Measurements from ENCODE around the gene ADAMTS17. TPM values are rescaled to one million over a fixed set of nuclear protein-coding genes. Genes with fewer than 3 reads are reported as not detected.

ADAMTS17 gene
- total and polyA plus RNA-seq, 2 experiments from 2014 or later, result 3.7 to 4.4 TPM

DNA sequence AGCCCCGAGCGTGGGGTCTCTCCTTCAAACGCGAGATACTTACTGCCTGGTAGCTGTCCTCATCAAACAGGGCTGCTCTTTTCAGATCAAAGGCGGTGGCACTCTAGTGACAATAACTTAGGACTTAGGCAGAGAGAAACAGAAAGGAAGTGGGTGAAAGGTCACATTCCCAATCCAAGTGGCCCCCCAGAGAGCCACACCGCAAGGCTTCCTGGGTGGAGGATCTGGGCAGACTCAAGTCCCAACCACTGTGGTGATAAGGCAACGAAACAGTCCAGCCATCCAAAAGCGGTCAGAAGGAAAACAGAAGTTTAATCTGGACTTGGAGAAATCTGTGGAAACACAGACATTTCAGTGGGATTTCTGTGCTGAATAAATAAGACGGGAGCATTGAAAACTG lies 227.2 kb downstream of the ADAMTS17 start:
- WGBS (ENCODE audit: low lambda C conversion rate, missing lambda C conversion rate), result 34% methylated on average over 9 of the region's 9 CpGs
- Histone ChIP-seq H3K79me2 (no peaks in the 10 kb centered on the region), H3K27ac (no peak overlapping the region), H3K9me3 (ENCODE audit: low read depth) (no peaks in the 10 kb centered on the region), H3K4me2 (peak overlapping the region; percentile 43), H3K4me1 (ENCODE audit: insufficient read depth) (peaks cover 17% of the 10 kb centered on the region), H3K36me3 (replicated peaks; ENCODE audit: insufficient read depth, low read depth) (no peaks in the 10 kb centered on the region), H3K4me3 (no peak overlapping the region), H2AFZ (no peak overlapping the region), H3K9me2 (replicated peaks; ENCODE audit: insufficient read depth) (no peaks in the 10 kb centered on the region), H3K27me3 (no peaks in the 10 kb centered on the region), H4K20me1 (ENCODE audit: insufficient read depth, poor library complexity, severe bottlenecking) (no peaks in the 10 kb centered on the region)
- no peak for TF ChIP-seq EZH2phosphoT487 (IDR thresholded peaks at IDR 0.05; ENCODE audit: low read depth, severe bottlenecking, unreplicated experiment)
- TF ChIP-seq EZH2 (IDR thresholded peaks at IDR 0.05; ENCODE audit: borderline replicate concordance), result no peak
- TF ChIP-seq, protein P1, sequence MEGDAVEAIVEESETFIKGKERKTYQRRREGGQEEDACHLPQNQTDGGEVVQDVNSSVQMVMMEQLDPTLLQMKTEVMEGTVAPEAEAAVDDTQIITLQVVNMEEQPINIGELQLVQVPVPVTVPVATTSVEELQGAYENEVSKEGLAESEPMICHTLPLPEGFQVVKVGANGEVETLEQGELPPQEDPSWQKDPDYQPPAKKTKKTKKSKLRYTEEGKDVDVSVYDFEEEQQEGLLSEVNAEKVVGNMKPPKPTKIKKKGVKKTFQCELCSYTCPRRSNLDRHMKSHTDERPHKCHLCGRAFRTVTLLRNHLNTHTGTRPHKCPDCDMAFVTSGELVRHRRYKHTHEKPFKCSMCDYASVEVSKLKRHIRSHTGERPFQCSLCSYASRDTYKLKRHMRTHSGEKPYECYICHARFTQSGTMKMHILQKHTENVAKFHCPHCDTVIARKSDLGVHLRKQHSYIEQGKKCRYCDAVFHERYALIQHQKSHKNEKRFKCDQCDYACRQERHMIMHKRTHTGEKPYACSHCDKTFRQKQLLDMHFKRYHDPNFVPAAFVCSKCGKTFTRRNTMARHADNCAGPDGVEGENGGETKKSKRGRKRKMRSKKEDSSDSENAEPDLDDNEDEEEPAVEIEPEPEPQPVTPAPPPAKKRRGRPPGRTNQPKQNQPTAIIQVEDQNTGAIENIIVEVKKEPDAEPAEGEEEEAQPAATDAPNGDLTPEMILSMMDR (IDR thresholded peaks at IDR 0.05; ENCODE audit: poor library complexity), result no peak
- no peak for DNase-seq (ENCODE audit: low spot score)

DNA sequence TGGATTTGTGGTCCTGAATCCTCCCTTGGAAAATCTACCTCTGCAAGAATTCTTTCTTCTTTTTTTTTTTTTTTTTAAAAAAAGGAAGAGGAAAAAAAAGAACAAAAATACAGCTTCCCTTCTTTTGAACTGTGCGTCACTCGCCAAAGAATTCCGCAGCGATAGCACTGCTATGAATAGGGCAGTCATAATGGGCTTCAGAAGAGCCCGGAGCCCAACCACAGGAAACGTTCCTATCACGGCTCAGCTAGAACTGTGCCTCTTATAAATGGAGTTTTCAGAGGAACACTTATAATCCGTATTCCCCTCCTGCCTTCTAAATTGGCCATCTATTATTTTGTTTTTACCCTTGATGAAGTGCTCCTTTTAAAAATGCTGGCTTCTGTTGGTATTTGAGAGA lies 227.7 kb downstream of the ADAMTS17 start:
- H3K4me2 ChIP-seq, result peak overlapping the region; percentile 43

DNA sequence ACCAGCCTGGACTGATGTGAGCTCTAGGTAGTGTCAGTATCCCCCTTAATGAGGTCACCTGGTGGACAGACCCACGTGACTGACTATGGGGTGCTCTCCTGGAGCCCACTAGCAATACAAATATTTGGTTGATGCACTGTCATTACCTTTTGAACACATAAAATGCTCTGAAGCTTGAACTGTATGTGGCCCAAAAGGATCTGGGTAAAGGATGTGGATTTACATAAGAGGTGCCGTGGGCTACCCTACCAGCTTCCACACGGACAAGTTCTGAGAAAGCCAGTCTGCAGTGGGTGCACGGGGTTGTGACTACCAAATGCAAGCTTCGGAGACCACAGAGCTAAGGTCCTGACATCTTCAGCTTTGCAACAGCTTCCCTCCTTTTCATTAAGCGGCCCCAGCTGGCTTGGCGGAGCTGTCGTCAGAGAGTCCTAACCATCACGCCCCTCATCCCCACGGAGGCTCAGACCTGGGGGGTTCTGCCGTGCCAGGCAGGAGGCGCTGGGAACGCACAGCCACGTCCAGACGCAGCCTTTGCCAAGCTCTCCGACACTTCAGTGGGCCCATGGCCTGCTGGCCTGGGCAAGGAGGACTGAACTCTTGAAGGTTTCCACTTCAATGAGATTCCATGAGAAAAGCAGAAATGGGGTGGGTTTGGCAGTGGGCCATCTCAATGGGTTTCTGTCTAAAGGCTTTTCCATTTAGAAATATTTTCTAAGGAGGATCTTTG lies 228.3 kb downstream of the ADAMTS17 start:
- no peak overlapping the region for H3K4me3 ChIP-seq
- WGBS (ENCODE audit: low lambda C conversion rate, missing lambda C conversion rate), result 83% methylated on average over 16 of the region's 16 CpGs
- no peak for DNase-seq (ENCODE audit: low spot score)
- no peaks in the 10 kb centered on the region for H3K9me3 ChIP-seq (ENCODE audit: low read depth)
- H3K79me2 ChIP-seq, result no peaks in the 10 kb centered on the region
- no peaks in the 10 kb centered on the region for H3K9me2 ChIP-seq (replicated peaks; ENCODE audit: insufficient read depth)
- H3K4me1 ChIP-seq (ENCODE audit: insufficient read depth), result peaks cover 17% of the 10 kb centered on the region
- TF ChIP-seq, protein P1 (IDR thresholded peaks at IDR 0.05; ENCODE audit: poor library complexity), result no peak
- TF ChIP-seq EZH2phosphoT487 (IDR thresholded peaks at IDR 0.05; ENCODE audit: low read depth, severe bottlenecking, unreplicated experiment) (no peak), EZH2 (IDR thresholded peaks at IDR 0.05; ENCODE audit: borderline replicate concordance) (no peak)
- H3K4me2 ChIP-seq, result no peak overlapping the region
- H3K36me3 ChIP-seq (replicated peaks; ENCODE audit: insufficient read depth, low read depth), result no peaks in the 10 kb centered on the region
- H3K27me3 ChIP-seq, result no peaks in the 10 kb centered on the region
- no peaks in the 10 kb centered on the region for H4K20me1 ChIP-seq (ENCODE audit: insufficient read depth, poor library complexity, severe bottlenecking)
- no peak overlapping the region for H2AFZ ChIP-seq
- no peak overlapping the region for H3K27ac ChIP-seq

More for the DNA sequence above, 227.7 kb downstream of the ADAMTS17 start:
- H3K9me3 ChIP-seq (ENCODE audit: low read depth), result no peaks in the 10 kb centered on the region
- no peak for DNase-seq (ENCODE audit: low spot score)
- no peaks in the 10 kb centered on the region for H3K79me2 ChIP-seq
- no peak overlapping the region for H3K27ac ChIP-seq
- no peaks in the 10 kb centered on the region for H3K36me3 ChIP-seq (replicated peaks; ENCODE audit: insufficient read depth, low read depth)
- H2AFZ ChIP-seq, result no peak overlapping the region
- no peak overlapping the region for H3K4me3 ChIP-seq
- no peaks in the 10 kb centered on the region for H3K27me3 ChIP-seq
- H3K9me2 ChIP-seq (replicated peaks; ENCODE audit: insufficient read depth), result no peaks in the 10 kb centered on the region
- WGBS (ENCODE audit: low lambda C conversion rate, missing lambda C conversion rate), result 64% methylated on average over 8 of the region's 8 CpGs
- peaks cover 17% of the 10 kb centered on the region for H3K4me1 ChIP-seq (ENCODE audit: insufficient read depth)
- TF ChIP-seq EZH2phosphoT487 (IDR thresholded peaks at IDR 0.05; ENCODE audit: low read depth, severe bottlenecking, unreplicated experiment) (no peak), EZH2 (IDR thresholded peaks at IDR 0.05; ENCODE audit: borderline replicate concordance) (no peak)
- TF ChIP-seq, protein P1 (IDR thresholded peaks at IDR 0.05; ENCODE audit: poor library complexity), result no peak
- no peaks in the 10 kb centered on the region for H4K20me1 ChIP-seq (ENCODE audit: insufficient read depth, poor library complexity, severe bottlenecking)

Data from hepatocyte (in vitro differentiated cells).